Osteocyte (in vitro differentiated cells): ENCODE data around the gene SIM1. TPM values are rescaled to one million over a fixed set of nuclear protein-coding genes. Genes with fewer than 3 reads are reported as not detected.

Experiments used
- DNase-seq: peaks from one replicate; pipeline ENCODE4 v3.0.0; 2021; ENCODE audit warnings: mixed read lengths; ENCODE audit not compliant: unreplicated experiment; ENCODE audit errors: extremely low spot score
- H3K27ac Mint-ChIP-seq: one replicate; pipeline ENCODE4 v1.8.0; 2021; ENCODE audit warnings: mild to moderate bottlenecking, mixed read lengths; ENCODE audit not compliant: unreplicated experiment
- H3K27me3 Mint-ChIP-seq: one replicate; pipeline ENCODE4 v1.8.0; 2021; ENCODE audit warnings: mixed read lengths; ENCODE audit not compliant: unreplicated experiment
- H3K36me3 Mint-ChIP-seq: one replicate; pipeline ENCODE4 v1.8.0; 2021; ENCODE audit warnings: mixed read lengths; ENCODE audit not compliant: unreplicated experiment
- H3K4me1 Mint-ChIP-seq: one replicate; pipeline ENCODE4 v1.8.0; 2021; ENCODE audit warnings: mixed read lengths; ENCODE audit not compliant: unreplicated experiment
- H3K4me3 Mint-ChIP-seq: one replicate; pipeline ENCODE4 v1.8.0; 2021; ENCODE audit warnings: mild to moderate bottlenecking, moderate library complexity, mixed read lengths; ENCODE audit not compliant: unreplicated experiment
- H3K9me3 Mint-ChIP-seq: one replicate; pipeline ENCODE4 v1.8.0; 2021; ENCODE audit warnings: mixed read lengths; ENCODE audit not compliant: unreplicated experiment
- total RNA-seq: library from RNA; stranded (reverse); gene quantifications from 2 replicates; pipeline ENCODE4 v1.2.1, GENCODE V29; 2021
- TF ChIP-seq, protein P1 (sequence below): fragments of 200-600 bp; sonication (generic); IDR thresholded peaks from 2 replicates; pipeline ENCODE4 v1.5.0; 2021; ENCODE audit warnings: antibody characterized with exemption, mild to moderate bottlenecking, moderate library complexity

The SIM1 gene
- total RNA-seq, 1 donor from 2014 or later: 2.6 TPM

GRCh38 chr6:100462706-100463629 is 1.8 kb downstream of the SIM1 start:
- no peak for DNase-seq
- no peaks in the 10 kb centered on the region for H3K9me3 Mint-ChIP-seq
- peaks cover 13% of the 10 kb centered on the region for H3K36me3 Mint-ChIP-seq
- peak overlapping the region; percentile 38 for H3K4me3 Mint-ChIP-seq
- peaks cover 91% of the 10 kb centered on the region for H3K27me3 Mint-ChIP-seq
- H3K27ac Mint-ChIP-seq: no peak overlapping the region
- peaks cover 37% of the 10 kb centered on the region for H3K4me1 Mint-ChIP-seq
- TF ChIP-seq, protein P1, sequence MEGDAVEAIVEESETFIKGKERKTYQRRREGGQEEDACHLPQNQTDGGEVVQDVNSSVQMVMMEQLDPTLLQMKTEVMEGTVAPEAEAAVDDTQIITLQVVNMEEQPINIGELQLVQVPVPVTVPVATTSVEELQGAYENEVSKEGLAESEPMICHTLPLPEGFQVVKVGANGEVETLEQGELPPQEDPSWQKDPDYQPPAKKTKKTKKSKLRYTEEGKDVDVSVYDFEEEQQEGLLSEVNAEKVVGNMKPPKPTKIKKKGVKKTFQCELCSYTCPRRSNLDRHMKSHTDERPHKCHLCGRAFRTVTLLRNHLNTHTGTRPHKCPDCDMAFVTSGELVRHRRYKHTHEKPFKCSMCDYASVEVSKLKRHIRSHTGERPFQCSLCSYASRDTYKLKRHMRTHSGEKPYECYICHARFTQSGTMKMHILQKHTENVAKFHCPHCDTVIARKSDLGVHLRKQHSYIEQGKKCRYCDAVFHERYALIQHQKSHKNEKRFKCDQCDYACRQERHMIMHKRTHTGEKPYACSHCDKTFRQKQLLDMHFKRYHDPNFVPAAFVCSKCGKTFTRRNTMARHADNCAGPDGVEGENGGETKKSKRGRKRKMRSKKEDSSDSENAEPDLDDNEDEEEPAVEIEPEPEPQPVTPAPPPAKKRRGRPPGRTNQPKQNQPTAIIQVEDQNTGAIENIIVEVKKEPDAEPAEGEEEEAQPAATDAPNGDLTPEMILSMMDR: no peak

- TF ChIP-seq, protein P1: no peak
- DNase-seq: no peak
- Mint-ChIP-seq H3K4me1 (peaks cover 31% of the 10 kb centered on the region), H3K36me3 (peaks cover 14% of the 10 kb centered on the region), H3K27ac (no peak overlapping the region), H3K9me3 (no peaks in the 10 kb centered on the region), H3K4me3 (peak overlapping the region; percentile 51), H3K27me3 (peaks cover 91% of the 10 kb centered on the region)
Measured at GRCh38 chr6:100461917-100462705, 2.6 kb downstream of the SIM1 start.

DNA sequence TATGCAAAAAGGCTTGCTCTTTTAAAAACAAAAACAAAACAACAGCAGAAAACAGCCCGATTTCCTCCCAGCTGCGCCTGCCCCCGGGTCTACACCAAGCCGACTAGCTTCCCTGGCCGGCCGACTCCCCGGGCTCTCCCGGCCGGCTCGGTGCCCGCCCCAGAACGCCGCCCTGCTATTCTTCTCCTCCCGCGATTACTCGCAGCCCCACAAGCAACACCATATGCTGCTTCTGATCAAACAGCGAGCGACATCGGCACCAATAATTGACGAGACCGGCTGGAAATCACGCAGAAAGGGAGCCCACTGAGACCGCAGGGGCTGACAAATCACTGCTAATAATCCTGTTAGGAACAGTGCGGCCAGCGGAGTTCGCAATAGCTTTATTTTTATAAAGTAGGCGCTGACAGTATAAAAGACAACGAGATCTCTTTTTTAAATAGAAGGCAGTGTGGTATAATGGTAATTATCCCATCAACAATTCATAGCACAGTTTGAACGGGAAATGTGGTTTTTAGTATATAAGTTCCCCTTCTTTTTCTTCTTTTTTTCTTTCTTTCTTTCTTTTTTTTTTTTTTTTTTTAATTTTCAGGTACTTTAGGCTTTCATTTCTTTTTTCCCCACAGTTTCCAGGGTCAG is 3.3 kb downstream of the SIM1 start:
- H3K27me3 Mint-ChIP-seq: peaks cover 90% of the 10 kb centered on the region
- H3K9me3 Mint-ChIP-seq: no peaks in the 10 kb centered on the region
- no peak overlapping the region for H3K27ac Mint-ChIP-seq
- TF ChIP-seq, protein P1: no peak
- H3K4me3 Mint-ChIP-seq: peak overlapping the region; percentile 47
- DNase-seq: no peak
- peaks cover 16% of the 10 kb centered on the region for H3K36me3 Mint-ChIP-seq
- peaks cover 26% of the 10 kb centered on the region for H3K4me1 Mint-ChIP-seq

DNA sequence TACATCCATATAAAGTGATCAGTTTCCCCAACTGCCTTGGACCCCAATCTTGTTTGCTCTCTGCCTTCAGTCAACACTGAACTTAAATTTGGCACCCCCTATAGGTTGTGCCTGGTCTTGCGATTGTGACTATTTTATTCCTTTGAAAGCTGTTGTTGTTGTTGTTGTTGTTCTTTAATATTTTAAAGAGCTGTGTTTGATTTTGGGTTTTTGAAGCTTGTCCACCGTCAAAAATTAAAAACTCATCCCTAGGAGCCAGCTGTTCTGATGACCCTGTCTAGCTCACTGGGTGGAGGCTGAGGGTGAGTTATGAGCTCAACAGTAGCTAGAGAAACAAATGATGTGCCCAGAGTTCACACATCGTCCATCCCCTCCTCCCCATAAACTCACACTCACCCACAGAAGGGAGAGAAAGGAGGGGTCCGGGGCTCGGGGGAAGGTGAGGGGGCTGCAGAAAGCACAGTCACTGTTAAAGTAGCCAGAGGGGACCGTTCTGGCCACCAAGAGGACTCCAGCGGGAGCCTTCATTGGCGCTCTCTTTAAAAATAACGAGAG is 4.0 kb downstream of the SIM1 start:
- Mint-ChIP-seq H3K27ac (no peak overlapping the region), H3K36me3 (peaks cover 20% of the 10 kb centered on the region), H3K4me3 (peak overlapping the region; percentile 19), H3K9me3 (no peaks in the 10 kb centered on the region), H3K27me3 (peaks cover 88% of the 10 kb centered on the region), H3K4me1 (peaks cover 30% of the 10 kb centered on the region)
- TF ChIP-seq, protein P1: peak; percentile 48
- no peak for DNase-seq
